T-cell (primary cell): ENCODE measurements around the gene TELO2. TPM values are rescaled to one million over a fixed set of nuclear protein-coding genes. Genes with fewer than 3 reads are reported as not detected.

ENCODE experiments used
- ATAC-seq, 4 experiments: fragments of 200-7000 bp in 3 of 4; fragments of 150-1000 bp in 1 of 4; cut with Tn5 transposase; replicated peaks in 1 of 4; 1 replicate in 3 of 4; 2 replicates in 1 of 4; pipeline ENCODE4 v1.10.0; 2021; ENCODE audit warnings: moderate library complexity in 3 of 4, mild to moderate bottlenecking in 2 of 4, moderate number of reproducible peaks in 1 of 4
- CTCF ChIA-PET, 2 donors: fragments of 300-600 bp; sonication (Branson Sonifier 250); formaldehyde crosslinking; loops; one replicate each; lab custom pipeline; 2022; ENCODE audit warnings: antibody characterized with exemption in 2 of 2; lab: Charles Lee
- POLR2A ChIA-PET, 2 donors: fragments of 300-600 bp; sonication (Branson Sonifier 250); formaldehyde crosslinking; loops; one replicate each; lab custom pipeline; 2022; ENCODE audit warnings: antibody characterized with exemption in 2 of 2; lab: Charles Lee
- DNase-seq, 35 experiments: peaks; one replicate each; pipeline versions ENCODE4 v3.0.0 to v3.0.0-alpha.2; 2013 to 2023
- H3K27ac ChIP-seq: one replicate; pipeline ENCODE4 v1.5.1; 2013; ENCODE audit warnings: low read length
- H3K27me3 ChIP-seq, 2 experiments: replicated peaks in 1 of 2; 1 replicate in 1 of 2; 2 replicates in 1 of 2; pipeline versions ENCODE4 v1.6.1 to v1.7.0; 2013; ENCODE audit warnings: low read length in 1 of 2, mixed read lengths in 1 of 2; ENCODE audit not compliant: control insufficient read depth in 2 of 2, insufficient read depth in 2 of 2; ENCODE audit errors: extremely low read depth in 1 of 2
- H3K36me3 ChIP-seq, 2 donors: 1 replicate in 1 of 2; 2 replicates in 1 of 2; pipeline versions ENCODE4 v1.6.1 to v1.7.0; 2013; ENCODE audit warnings: low read length in 1 of 2; ENCODE audit not compliant: control insufficient read depth in 2 of 2, insufficient read depth in 1 of 2; ENCODE audit errors: extremely low read depth in 1 of 2
- H3K4me1 ChIP-seq, 2 experiments: 1 replicate in 1 of 2; 2 replicates in 1 of 2; pipeline versions ENCODE4 v1.6.1 to v1.7.0; 2013; ENCODE audit warnings: low read length in 2 of 2, mixed read lengths in 1 of 2; ENCODE audit not compliant: insufficient read depth in 2 of 2, control insufficient read depth in 1 of 2; ENCODE audit errors: extremely low read depth in 1 of 2
- H3K4me3 ChIP-seq, 2 donors: 1 replicate in 1 of 2; 2 replicates in 1 of 2; pipeline versions ENCODE4 v1.5.1 to v1.7.0; 2013; ENCODE audit warnings: mild to moderate bottlenecking in 2 of 2, low read length in 1 of 2, moderate library complexity in 1 of 2; ENCODE audit not compliant: control insufficient read depth in 1 of 2; ENCODE audit errors: extremely low read depth in 1 of 2
- H3K9me3 ChIP-seq: 2 replicates; pipeline ENCODE4 v1.7.0; 2013
- H3K27ac Mint-ChIP-seq, 2 donors: one replicate each; pipeline ENCODE4 v1.8.0; 2020 to 2021; ENCODE audit warnings: mild to moderate bottlenecking in 2 of 2, mixed read lengths in 2 of 2
- H3K27me3 Mint-ChIP-seq, 2 donors: one replicate each; pipeline ENCODE4 v1.8.0; 2021 to 2022; ENCODE audit warnings: mixed read lengths in 2 of 2
- H3K36me3 Mint-ChIP-seq: one replicate; pipeline ENCODE4 v1.8.0; 2021; ENCODE audit warnings: mixed read lengths
- H3K4me1 Mint-ChIP-seq, 3 donors: one replicate each; pipeline ENCODE4 v1.8.0; 2020 to 2022; ENCODE audit warnings: mixed read lengths in 3 of 3, mild to moderate bottlenecking in 1 of 3
- H3K4me3 Mint-ChIP-seq, 3 donors: one replicate each; pipeline ENCODE4 v1.8.0; 2020 to 2022; ENCODE audit warnings: mild to moderate bottlenecking in 3 of 3, mixed read lengths in 3 of 3, moderate library complexity in 3 of 3
- H3K9me3 Mint-ChIP-seq, 3 donors: one replicate each; pipeline ENCODE4 v1.8.0; 2020 to 2022; ENCODE audit warnings: mixed read lengths in 3 of 3
- WGBS: methylation state at CpG from one replicate; pipeline ENCODE4 v1.1.5; 2013; ENCODE audit warnings: missing lambda C conversion rate; ENCODE audit not compliant: insufficient coverage; 5-methylcytosine and 5-hydroxymethylcytosine counted together
- total RNA-seq, 35 experiments: library from RNA in 6 of 35; stranded (reverse) in 6 of 35; fragments of 120-200 nt in 1 of 35; gene quantifications; one replicate each; pipeline versions ENCODE4 v1.2.1 to v1.2.4 and lab custom pipeline; 2013 to 2026

The TELO2 gene
- total RNA-seq, 5 donors from 2014 or later (not counting 1 experiment from before 2014, with no cell fraction given) = 36.0 to 73.0 (median 56.1) TPM

- 94% methylated on average over 22 of the region's 42 CpGs for WGBS
- H3K4me1 Mint-ChIP-seq = peaks cover 0 to 3% (median 0%) of the 10 kb centered on the region in 3 donors
- Histone ChIP-seq H3K4me1 (no peaks in the 10 kb centered on the region), H3K9me3 (no peaks in the 10 kb centered on the region), H3K36me3 (peaks cover 38 to 40% of the 10 kb centered on the region in 2 donors), H3K4me3 (no peak overlapping the region), H3K27me3 (no peaks in the 10 kb centered on the region), H3K27ac (no peak overlapping the region)
- ATAC-seq = no peak
- no peaks in the 10 kb centered on the region for H3K27me3 Mint-ChIP-seq
- CTCF ChIA-PET = no interaction called here
- DNase-seq = no peak
- no peak overlapping the region for H3K27ac Mint-ChIP-seq
- H3K9me3 Mint-ChIP-seq = no peaks in the 10 kb centered on the region
- peaks cover 14% of the 10 kb centered on the region for H3K36me3 Mint-ChIP-seq
- POLR2A ChIA-PET = no interaction called here
- H3K4me3 Mint-ChIP-seq = no peak overlapping the region
Observed at GRCh38 chr16:1457489-1458245, 35.5 kb upstream of the TELO2 start.

- Histone ChIP-seq H3K4me3 (no peak overlapping the region), H3K27ac (no peak overlapping the region), H3K4me1 (no peaks in the 10 kb centered on the region), H3K9me3 (no peaks in the 10 kb centered on the region), H3K36me3 (peaks cover 35 to 39% of the 10 kb centered on the region in 2 donors), H3K27me3 (no peaks in the 10 kb centered on the region)
- Mint-ChIP-seq H3K9me3 (no peaks in the 10 kb centered on the region), H3K4me1 (peaks cover 0 to 3% (median 0%) of the 10 kb centered on the region in 3 donors), H3K4me3 (no peak overlapping the region), H3K36me3 (peaks cover 13% of the 10 kb centered on the region), H3K27me3 (no peaks in the 10 kb centered on the region), H3K27ac (no peak overlapping the region)
- ATAC-seq (no peak), DNase-seq (no peak)
- POLR2A ChIA-PET = no interaction called here
- CTCF ChIA-PET = no interaction called here
- 88% methylated on average over 19 of the region's 26 CpGs for WGBS
Observed at GRCh38 chr16:1458336-1458976, 34.7 kb upstream of the TELO2 start.

GRCh38 chr16:1458977-1459341 lies 34.2 kb upstream of the TELO2 start:
- peaks cover 10% of the 10 kb centered on the region for H3K36me3 Mint-ChIP-seq
- H3K9me3 ChIP-seq = no peaks in the 10 kb centered on the region
- no peak overlapping the region for H3K4me3 ChIP-seq
- no peak overlapping the region for H3K4me3 Mint-ChIP-seq
- H3K27ac Mint-ChIP-seq = no peak overlapping the region
- no peak overlapping the region for H3K27ac ChIP-seq
- no peaks in the 10 kb centered on the region for H3K27me3 Mint-ChIP-seq
- peaks cover 32 to 35% of the 10 kb centered on the region in 2 donors for H3K36me3 ChIP-seq
- H3K27me3 ChIP-seq = no peaks in the 10 kb centered on the region
- no peaks in the 10 kb centered on the region for H3K4me1 ChIP-seq
- ChIA-PET CTCF (no interaction called here), POLR2A (no interaction called here)
- no peaks in the 10 kb centered on the region for H3K9me3 Mint-ChIP-seq
- DNase-seq (peak in 1 of 35 experiments; percentile 38), ATAC-seq (no peak)
- peaks cover 0 to 3% (median 0%) of the 10 kb centered on the region in 3 donors for H3K4me1 Mint-ChIP-seq
- 75% methylated on average over 14 of the region's 14 CpGs for WGBS

- no peak overlapping the region for H3K27ac ChIP-seq
- POLR2A ChIA-PET = no interaction called here
Observed at GRCh38 chr16:1459967-1460366, 33.2 kb upstream of the TELO2 start.

GRCh38 chr16:1460602-1461138 lies 32.5 kb upstream of the TELO2 start:
- Mint-ChIP-seq H3K9me3 (no peaks in the 10 kb centered on the region), H3K27ac (no peak overlapping the region), H3K4me3 (no peak overlapping the region), H3K36me3 (peaks cover 10% of the 10 kb centered on the region), H3K4me1 (peaks cover 0 to 3% (median 0%) of the 10 kb centered on the region in 3 donors), H3K27me3 (no peaks in the 10 kb centered on the region)
- POLR2A ChIA-PET = no interaction called here
- Histone ChIP-seq H3K36me3 (peaks cover 25 to 30% of the 10 kb centered on the region in 2 donors), H3K9me3 (no peaks in the 10 kb centered on the region), H3K4me3 (no peak overlapping the region), H3K27ac (no peak overlapping the region), H3K27me3 (no peaks in the 10 kb centered on the region), H3K4me1 (no peaks in the 10 kb centered on the region)
- WGBS = 97% methylated on average over 30 of the region's 30 CpGs
- no peak for ATAC-seq
- CTCF ChIA-PET = no interaction called here
- DNase-seq = no peak

More at GRCh38 chr16:1459967-1460366, 33.2 kb upstream of the TELO2 start:
- no peaks in the 10 kb centered on the region for H3K27me3 Mint-ChIP-seq
- Histone ChIP-seq H3K27me3 (no peaks in the 10 kb centered on the region), H3K9me3 (no peaks in the 10 kb centered on the region), H3K4me1 (no peaks in the 10 kb centered on the region), H3K4me3 (no peak overlapping the region), H3K36me3 (peaks cover 32 to 34% of the 10 kb centered on the region in 2 donors)
- no peaks in the 10 kb centered on the region for H3K9me3 Mint-ChIP-seq
- DNase-seq = no peak
- WGBS = 96% methylated on average over 4 of the region's 10 CpGs
- CTCF ChIA-PET = interaction anchor here in 1 of 2 donors (0.5 kb wide), 2 partner anchors 88 to 204 kb away, joined by 3 to 6 read pairs; no protein-coding TSS in a partner anchor
- H3K4me1 Mint-ChIP-seq = peaks cover 0 to 3% (median 0%) of the 10 kb centered on the region in 3 donors
- peaks cover 9% of the 10 kb centered on the region for H3K36me3 Mint-ChIP-seq
- no peak overlapping the region for H3K4me3 Mint-ChIP-seq
- no peak overlapping the region for H3K27ac Mint-ChIP-seq
- no peak for ATAC-seq

GRCh38 chr16:1461146-1461545 lies 32.0 kb upstream of the TELO2 start:
- Mint-ChIP-seq H3K27ac (no peak overlapping the region), H3K36me3 (peaks cover 10% of the 10 kb centered on the region), H3K27me3 (no peaks in the 10 kb centered on the region), H3K4me3 (no peak overlapping the region), H3K4me1 (peaks cover 0 to 3% (median 0%) of the 10 kb centered on the region in 3 donors), H3K9me3 (no peaks in the 10 kb centered on the region)
- ChIA-PET CTCF (no interaction called here), POLR2A (no interaction called here)
- Histone ChIP-seq H3K27me3 (no peaks in the 10 kb centered on the region), H3K4me3 (no peak overlapping the region), H3K27ac (no peak overlapping the region), H3K4me1 (no peaks in the 10 kb centered on the region), H3K9me3 (no peaks in the 10 kb centered on the region), H3K36me3 (peaks cover 25 to 27% of the 10 kb centered on the region in 2 donors)
- ATAC-seq (no peak), DNase-seq (no peak)
- 94% methylated on average over 22 of the region's 24 CpGs for WGBS
